Body of pancreas (tissue), 4 donors: ENCODE results near the gene ARHGAP6. TPM values are rescaled to one million over a fixed set of nuclear protein-coding genes. Genes with fewer than 3 reads are reported as not detected.

Source experiments
- ATAC-seq: fragments of 150-250 bp; one replicate; pipeline ENCODE4 v1.9.1; 2016
- DNase-seq, 4 donors: peaks; one replicate each; pipeline ENCODE4 v3.0.0-alpha.2; 2019
- H3K27ac ChIP-seq, 4 donors: fragments of 200-600 bp; sonication (generic); 1 replicate in 3 of 4; 2 replicates in 1 of 4; pipeline versions ENCODE4 v1.5.1 to v1.6.1; 2016 to 2019; ENCODE audit warnings: mild to moderate bottlenecking in 1 of 4, mixed read lengths in 1 of 4, moderate library complexity in 1 of 4
- H3K27me3 ChIP-seq, 2 donors: fragments of 200-600 bp; sonication (generic); one replicate each; pipeline ENCODE4 v1.6.0; 2016; ENCODE audit warnings: mild to moderate bottlenecking in 1 of 2
- H3K36me3 ChIP-seq, 2 donors: fragments of 200-600 bp; sonication (generic); replicated peaks in 1 of 2; 2 replicates each; pipeline ENCODE4 v1.5.1; 2016; ENCODE audit warnings: low read depth in 2 of 2; ENCODE audit not compliant: insufficient read depth in 1 of 2
- H3K4me1 ChIP-seq: fragments of 200-600 bp; sonication (generic); one replicate; pipeline ENCODE4 v1.6.0; 2016
- H3K4me3 ChIP-seq, 2 donors: fragments of 200-600 bp; sonication (generic); 1 replicate in 1 of 2; 2 replicates in 1 of 2; pipeline ENCODE4 v1.5.1; 2016 to 2019
- H3K9me3 ChIP-seq, 3 donors: fragments of 200-600 bp; sonication (generic); 1 replicate in 2 of 3; 2 replicates in 1 of 3; pipeline ENCODE4 v1.5.1; 2016
- CTCF ChIP-seq, 7 experiments: fragments of 450-650 bp in 4 of 7; fragments of 200-600 bp in 3 of 7; sonication (generic) in 3 of 7; IDR thresholded peaks; one replicate each; pipeline ENCODE4 v1.5.1; 2016 to 2019; ENCODE audit warnings: antibody characterized with exemption in 7 of 7
- POLR2A ChIP-seq, 3 donors: fragments of 450-650 bp; IDR thresholded peaks; one replicate each; pipeline ENCODE4 v1.6.1; 2016; ENCODE audit warnings: antibody characterized with exemption in 3 of 3, mild to moderate bottlenecking in 2 of 3
- WGBS, 2 donors: methylation state at CpG; one replicate each; pipeline ENCODE4 v1.1.5; 2017; 5-methylcytosine and 5-hydroxymethylcytosine counted together
- intact Hi-C: fragments of 100-400 bp; cut with DNase I; formaldehyde crosslinking; loops from one replicate; pipeline ENCODE4 v1.15.1; 2023
- total RNA-seq, 2 donors: library from RNA; depleted of rRNA; stranded (reverse); fragments of >200 nt; gene quantifications; one replicate each; pipeline ENCODE4 v1.1.0, GENCODE V29; 2016

ARHGAP6 gene
- total RNA-seq, 2 donors from 2014 or later = 2.3 to 10.9 TPM

- 82 to 92% methylated on average over 1 of the region's 1 CpG for WGBS, 2 donors
- Histone ChIP-seq H3K9me3 (no peaks in the 10 kb centered on the region), H3K27ac (no peak overlapping the region), H3K27me3 (no peaks in the 10 kb centered on the region), H3K4me1 (no peaks in the 10 kb centered on the region), H3K36me3 (no peaks in the 10 kb centered on the region), H3K4me3 (no peak overlapping the region)
- intact Hi-C loops = no loop called here
- TF ChIP-seq POLR2A (IDR thresholded peaks at IDR 0.05) (no peak), CTCF (IDR thresholded peaks at IDR 0.05) (no peak)
- no peak for ATAC-seq
- no peak for DNase-seq
Observed at GRCh38 chrX:11414091-11414490, 251.6 kb downstream of the ARHGAP6 start.

GRCh38 chrX:11412715-11413623 lies 252.8 kb downstream of the ARHGAP6 start:
- Histone ChIP-seq H3K36me3 (no peaks in the 10 kb centered on the region), H3K27me3 (no peaks in the 10 kb centered on the region), H3K9me3 (no peaks in the 10 kb centered on the region), H3K4me1 (no peaks in the 10 kb centered on the region), H3K27ac (no peak overlapping the region), H3K4me3 (no peak overlapping the region)
- TF ChIP-seq POLR2A (IDR thresholded peaks at IDR 0.05) = no peak
- ATAC-seq (no peak), DNase-seq (no peak)
- intact Hi-C loops = no loop called here
- 74 to 76% methylated on average over 9 to 10 of the region's 10 CpGs for WGBS, 2 donors

- TF ChIP-seq POLR2A (IDR thresholded peaks at IDR 0.05) (no peak), CTCF (IDR thresholded peaks at IDR 0.05) (no peak)
- H3K4me1 ChIP-seq = no peaks in the 10 kb centered on the region
- intact Hi-C loops = no loop called here
- ATAC-seq (no peak), DNase-seq (no peak)
- H3K4me3 ChIP-seq = no peak overlapping the region
- H3K27me3 ChIP-seq = no peaks in the 10 kb centered on the region
- 70 to 75% methylated on average over 3 of the region's 3 CpGs for WGBS, 2 donors
- H3K27ac ChIP-seq = no peak overlapping the region
- no peaks in the 10 kb centered on the region for H3K36me3 ChIP-seq
- H3K9me3 ChIP-seq = no peaks in the 10 kb centered on the region
Observed at GRCh38 chrX:11409957-11410356, 255.8 kb downstream of the ARHGAP6 start.

GRCh38 chrX:11408783-11409182 lies 256.9 kb downstream of the ARHGAP6 start:
- TF ChIP-seq CTCF (IDR thresholded peaks at IDR 0.05) (no peak), POLR2A (IDR thresholded peaks at IDR 0.05) (no peak)
- Histone ChIP-seq H3K9me3 (no peaks in the 10 kb centered on the region), H3K36me3 (no peaks in the 10 kb centered on the region), H3K27me3 (no peaks in the 10 kb centered on the region), H3K27ac (no peak overlapping the region), H3K4me3 (no peak overlapping the region), H3K4me1 (no peaks in the 10 kb centered on the region)
- ATAC-seq = no peak
- intact Hi-C loops = no loop called here
- WGBS, 2 donors = 86 to 87% methylated on average over 3 of the region's 3 CpGs
- DNase-seq = no peak

GRCh38 chrX:11408109-11408405 lies 257.7 kb downstream of the ARHGAP6 start:
- H3K4me3 ChIP-seq = no peak overlapping the region
- TF ChIP-seq CTCF (IDR thresholded peaks at IDR 0.05) (no peak), POLR2A (IDR thresholded peaks at IDR 0.05) (no peak)
- intact Hi-C loops = no loop called here
- no peaks in the 10 kb centered on the region for H3K9me3 ChIP-seq
- H3K27ac ChIP-seq = no peak overlapping the region
- 61 to 64% methylated on average over 5 of the region's 5 CpGs for WGBS, 2 donors
- DNase-seq (no peak), ATAC-seq (no peak)
- no peaks in the 10 kb centered on the region for H3K27me3 ChIP-seq
- no peaks in the 10 kb centered on the region for H3K4me1 ChIP-seq
- H3K36me3 ChIP-seq = no peaks in the 10 kb centered on the region
